Measurements from ENCODE around the gene TTC39A.

DNA sequence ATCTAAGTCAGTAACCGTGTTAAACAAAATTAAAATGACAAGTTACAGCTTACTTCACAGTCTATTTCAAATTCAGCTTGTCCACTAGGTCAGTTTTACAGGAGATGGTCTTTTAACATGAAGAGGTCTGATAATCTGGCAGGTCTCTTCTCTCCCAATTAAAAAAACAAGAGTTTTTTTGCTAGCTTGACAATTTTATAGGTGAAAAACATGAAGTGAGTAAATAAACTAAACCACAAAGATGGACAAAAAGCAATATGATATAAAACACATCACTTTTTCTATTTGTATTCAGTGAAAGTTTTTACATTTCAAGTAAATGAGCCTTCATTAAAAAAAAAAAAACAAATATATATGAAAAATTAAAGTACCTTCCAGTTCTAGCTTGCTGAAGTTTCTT lies 25.0 kb upstream of the TTC39A start:
- TF ChIP-seq YY1 (IDR thresholded peaks at IDR 0.05; ENCODE audit: insufficient read depth, insufficient read length) = no peak
- no peak for TF ChIP-seq ZNF274 (IDR thresholded peaks at IDR 0.05; ENCODE audit: low read depth, low read length)

All from NT2/D1 (cell line).